ENCODE data around the gene FNDC1. TPM values are rescaled to one million over a fixed set of nuclear protein-coding genes. Genes with fewer than 3 reads are reported as not detected.

FNDC1 gene
- total and polyA plus RNA-seq, 8 donors, result 0.68 to 7.6 (median 5.5) TPM

GRCh38 chr6:159255434-159255951 lies 86.3 kb downstream of the FNDC1 start:
- Histone ChIP-seq H3K27me3 (no peaks in the 10 kb centered on the region), H3K4me3 (no peak overlapping the region), H3K4me1 (peaks cover 0 to 4% of the 10 kb centered on the region in 2 donors), H3K36me3 (no peaks in the 10 kb centered on the region), H3K27ac (no peak overlapping the region), H3K9me3 (no peaks in the 10 kb centered on the region)
- TF ChIP-seq CTCF (IDR thresholded peaks at IDR 0.05), result no peak
- ATAC-seq, result no peak
- no peak for DNase-seq
- intact Hi-C loops (cut with DNase I), result no loop called here

- Histone ChIP-seq H3K4me1 (peaks cover 0 to 4% of the 10 kb centered on the region in 2 donors), H3K27me3 (no peaks in the 10 kb centered on the region), H3K36me3 (no peaks in the 10 kb centered on the region), H3K4me3 (no peak overlapping the region), H3K27ac (no peak overlapping the region), H3K9me3 (no peaks in the 10 kb centered on the region)
- no peak for TF ChIP-seq CTCF (IDR thresholded peaks at IDR 0.05)
- ATAC-seq, result no peak
- intact Hi-C loops (cut with DNase I), result no loop called here
- DNase-seq, result no peak
These were observed 86.9 kb downstream of the FNDC1 start for GRCh38 chr6:159256128-159256527.

- no peak for TF ChIP-seq CTCF (IDR thresholded peaks at IDR 0.05)
- H3K4me1 ChIP-seq, result peaks cover 0 to 4% of the 10 kb centered on the region in 2 donors
- H3K4me3 ChIP-seq, result no peak overlapping the region
- DNase-seq (no peak), ATAC-seq (peak; percentile 26)
- H3K36me3 ChIP-seq, result no peaks in the 10 kb centered on the region
- no peaks in the 10 kb centered on the region for H3K27me3 ChIP-seq
- no peak overlapping the region for H3K27ac ChIP-seq
- no peaks in the 10 kb centered on the region for H3K9me3 ChIP-seq
- intact Hi-C loops (cut with DNase I), result no loop called here
These were observed 88.6 kb downstream of the FNDC1 start for GRCh38 chr6:159257846-159258245.

- intact Hi-C loops (cut with DNase I), result no loop called here
- DNase-seq (no peak), ATAC-seq (no peak)
- no peaks in the 10 kb centered on the region for H3K9me3 ChIP-seq
- TF ChIP-seq CTCF (IDR thresholded peaks at IDR 0.05), result no peak
- no peak overlapping the region for H3K27ac ChIP-seq
- H3K36me3 ChIP-seq, result no peaks in the 10 kb centered on the region
- H3K4me3 ChIP-seq, result no peak overlapping the region
- no peaks in the 10 kb centered on the region for H3K27me3 ChIP-seq
- peaks cover 0 to 4% of the 10 kb centered on the region in 2 donors for H3K4me1 ChIP-seq
These were observed 90.4 kb downstream of the FNDC1 start for GRCh38 chr6:159259441-159260125.

GRCh38 chr6:159260208-159260607 lies 91.0 kb downstream of the FNDC1 start:
- intact Hi-C loops (cut with DNase I), result no loop called here
- Histone ChIP-seq H3K4me1 (peaks cover 0 to 4% of the 10 kb centered on the region in 2 donors), H3K9me3 (no peaks in the 10 kb centered on the region), H3K36me3 (no peaks in the 10 kb centered on the region), H3K4me3 (no peak overlapping the region), H3K27ac (no peak overlapping the region), H3K27me3 (no peaks in the 10 kb centered on the region)
- DNase-seq, result no peak
- TF ChIP-seq CTCF (IDR thresholded peaks at IDR 0.05), result no peak
- ATAC-seq, result no peak
